Fibroblast of lung (primary cell): ENCODE results near the gene TRAPPC12. TPM values are rescaled to one million over a fixed set of nuclear protein-coding genes. Genes with fewer than 3 reads are reported as not detected.

Source experiments
- DNase-seq, 2 donors: peaks; one replicate each; pipeline versions ENCODE4 v3.0.0 to v3.0.0-alpha.2; 2010; ENCODE audit warnings: low read depth in 2 of 2
- H2AFZ ChIP-seq: 2 replicates; pipeline ENCODE4 v1.5.1; 2012; ENCODE audit warnings: low read length, control low read depth, inconsistent platforms
- H3K27ac ChIP-seq: 2 replicates; pipeline ENCODE4 v1.5.1; 2011; ENCODE audit warnings: low read length, control low read depth; ENCODE audit not compliant: insufficient read depth
- H3K27me3 ChIP-seq: 2 replicates; pipeline ENCODE4 v1.5.1; 2011; ENCODE audit warnings: mild to moderate bottlenecking, low read length; ENCODE audit not compliant: control insufficient read depth, insufficient read depth
- H3K36me3 ChIP-seq: 2 replicates; pipeline ENCODE4 v1.5.1; 2011; ENCODE audit warnings: low read length; ENCODE audit not compliant: control insufficient read depth, insufficient read depth
- H3K4me1 ChIP-seq: 2 replicates; pipeline ENCODE4 v1.5.1; 2011; ENCODE audit warnings: low read length; ENCODE audit not compliant: control insufficient read depth, insufficient read depth; ENCODE audit errors: extremely low read depth
- H3K4me2 ChIP-seq: 2 replicates; pipeline ENCODE4 v1.5.1; 2011; ENCODE audit warnings: low read length, control low read depth; ENCODE audit not compliant: insufficient read depth; ENCODE audit errors: extremely low read depth
- H3K4me3 ChIP-seq, 4 experiments: fragments of 200-600 bp in 1 of 4; sonication (generic) in 1 of 4; replicated peaks in 1 of 4; 2 replicates each; pipeline ENCODE4 v1.5.1; 2011 to 2016; ENCODE audit warnings: low read length in 4 of 4, low read depth in 3 of 4, mild to moderate bottlenecking in 3 of 4, control low read depth in 2 of 4, inconsistent platforms in 1 of 4, mixed read lengths in 1 of 4; ENCODE audit not compliant: insufficient read depth in 1 of 4; ENCODE audit errors: control extremely low read depth in 1 of 4
- H3K79me2 ChIP-seq: 2 replicates; pipeline ENCODE4 v1.5.1; 2012; ENCODE audit warnings: mild to moderate bottlenecking, low read length, inconsistent platforms; ENCODE audit not compliant: control insufficient read depth, insufficient read depth
- H3K9ac ChIP-seq: 2 replicates; pipeline ENCODE4 v1.5.1; 2011; ENCODE audit warnings: mild to moderate bottlenecking, low read length, control low read depth; ENCODE audit not compliant: insufficient read depth
- H3K9me3 ChIP-seq: 2 replicates; pipeline ENCODE4 v1.5.1; 2012; ENCODE audit warnings: low read depth, low read length; ENCODE audit not compliant: control insufficient read depth, insufficient read depth
- H4K20me1 ChIP-seq: 2 replicates; pipeline ENCODE4 v1.5.1; 2011; ENCODE audit warnings: low read length; ENCODE audit not compliant: control insufficient read depth, insufficient read depth; ENCODE audit errors: extremely low read depth
- CTCF ChIP-seq, 2 donors: IDR thresholded peaks in 1 of 2; conservative IDR thresholded peaks in 1 of 2; 1 replicate in 1 of 2; 2 replicates in 1 of 2; pipeline ENCODE4 v1.5.1; 2011 to 2012; ENCODE audit warnings: low read length in 2 of 2, control low read depth in 1 of 2, inconsistent platforms in 1 of 2, low read depth in 1 of 2, mild to moderate bottlenecking in 1 of 2
- EZH2 ChIP-seq: IDR thresholded peaks from 2 replicates; pipeline ENCODE4 v1.5.1; 2012; ENCODE audit warnings: low read length, control low read depth, mild to moderate bottlenecking; ENCODE audit errors: missing control alignments
- polyA plus RNA-seq, 2 donors: library from polyadenylated mRNA; depleted of rRNA in 1 of 2; stranded (reverse) in 1 of 2; unstranded in 1 of 2; fragments of >200 nt; gene quantifications; 2 replicates each; pipeline ENCODE4 v1.2.1, GENCODE V29; 2011 to 2012; ENCODE audit warnings: missing spikeins in 1 of 2
- total RNA-seq: library from RNA; depleted of rRNA; stranded (reverse); fragments of >200 nt; gene quantifications from 2 replicates; pipeline ENCODE4 v1.2.1, GENCODE V29; 2014

The TRAPPC12 gene
- total and polyA plus RNA-seq, 2 donors (not counting 1 experiment from before 2014, with no cell fraction given), result 33.7 to 53.2 TPM

- no peak overlapping the region for H3K27ac ChIP-seq
- no peaks in the 10 kb centered on the region for H3K9me3 ChIP-seq
- peaks cover 3% of the 10 kb centered on the region for H3K79me2 ChIP-seq
- H3K9ac ChIP-seq, result no peak overlapping the region
- H3K4me2 ChIP-seq, result no peak overlapping the region
- peaks cover 3% of the 10 kb centered on the region for H3K36me3 ChIP-seq
- no peak for TF ChIP-seq CTCF (conservative IDR thresholded peaks at IDR 0.05 in 1 of 2, IDR thresholded peaks at IDR 0.05 in 1 of 2; ENCODE audit: low read depth in 1 of 2, low read length in 2 of 2)
- no peak for TF ChIP-seq EZH2
- no peak overlapping the region for H3K4me3 ChIP-seq
- H3K4me1 ChIP-seq, result no peaks in the 10 kb centered on the region
- H4K20me1 ChIP-seq, result no peaks in the 10 kb centered on the region
- H3K27me3 ChIP-seq, result no peaks in the 10 kb centered on the region
- H2AFZ ChIP-seq, result no peak overlapping the region
- DNase-seq, result no peak
These were observed 31.6 kb downstream of the TRAPPC12 start for GRCh38 chr2:3411103-3411502.

- Histone ChIP-seq H3K27ac (no peak overlapping the region), H3K9ac (no peak overlapping the region), H3K27me3 (no peaks in the 10 kb centered on the region), H3K4me2 (no peak overlapping the region), H4K20me1 (no peaks in the 10 kb centered on the region), H3K4me3 (no peak overlapping the region), H3K4me1 (no peaks in the 10 kb centered on the region), H3K36me3 (peaks cover 3% of the 10 kb centered on the region), H3K79me2 (peaks cover 3% of the 10 kb centered on the region), H3K9me3 (no peaks in the 10 kb centered on the region), H2AFZ (no peak overlapping the region)
- no peak for DNase-seq
- no peak for TF ChIP-seq CTCF (conservative IDR thresholded peaks at IDR 0.05 in 1 of 2, IDR thresholded peaks at IDR 0.05 in 1 of 2; ENCODE audit: low read depth in 1 of 2, low read length in 2 of 2)
- TF ChIP-seq EZH2, result no peak
These were observed 34.2 kb downstream of the TRAPPC12 start for GRCh38 chr2:3413697-3414096.

- H3K79me2 ChIP-seq, result peaks cover 3% of the 10 kb centered on the region
- H3K27ac ChIP-seq, result no peak overlapping the region
- peaks cover 3% of the 10 kb centered on the region for H3K36me3 ChIP-seq
- H3K4me1 ChIP-seq, result no peaks in the 10 kb centered on the region
- no peak overlapping the region for H2AFZ ChIP-seq
- no peak for TF ChIP-seq CTCF (conservative IDR thresholded peaks at IDR 0.05 in 1 of 2, IDR thresholded peaks at IDR 0.05 in 1 of 2; ENCODE audit: low read depth in 1 of 2, low read length in 2 of 2)
- TF ChIP-seq EZH2, result no peak
- H3K9me3 ChIP-seq, result no peaks in the 10 kb centered on the region
- H3K4me3 ChIP-seq, result no peak overlapping the region
- no peaks in the 10 kb centered on the region for H4K20me1 ChIP-seq
- no peak for DNase-seq
- H3K4me2 ChIP-seq, result no peak overlapping the region
- no peaks in the 10 kb centered on the region for H3K27me3 ChIP-seq
- H3K9ac ChIP-seq, result no peak overlapping the region
These were observed 34.8 kb downstream of the TRAPPC12 start for GRCh38 chr2:3414133-3414860.
